ENCODE measurements around the gene FZD7.

Gene FZD7

GRCh38 chr2:202069170-202070067 is 35.8 kb downstream of the FZD7 start:
- no peak for DNase-seq (ENCODE audit: low read depth)

GRCh38 chr2:202071107-202071506 is 37.5 kb downstream of the FZD7 start:
- DNase-seq (ENCODE audit: low read depth) = no peak

GRCh38 chr2:202072226-202072625 is 38.6 kb downstream of the FZD7 start:
- no peak for DNase-seq (ENCODE audit: low read depth)

- no peak for DNase-seq (ENCODE audit: low read depth)
Measured at GRCh38 chr2:202072737-202073401, 39.2 kb downstream of the FZD7 start, which contains the start of gene KIAA2012. TSS of gene KIAA2012 (plus strand) at chr2:202073255. CDS start at chr2:202073628, 373 bp downstream.

GRCh38 chr2:202074324-202074723 is 40.7 kb downstream of the FZD7 start:
- DNase-seq (ENCODE audit: low read depth) = no peak

GRCh38 chr2:202079310-202079709 is 45.7 kb downstream of the FZD7 start:
- DNase-seq (ENCODE audit: low read depth) = no peak

GRCh38 chr2:202084265-202084664 is 50.6 kb downstream of the FZD7 start:
- peak; percentile 29 for DNase-seq (ENCODE audit: low read depth)
